Erythroblast (primary cell): ENCODE results near the gene MCRS1.

Experiments
- GATA1 ChIP-seq: IDR thresholded peaks from 2 replicates; pipeline ENCODE4 v1.6.1; 2011; ENCODE audit warnings: low read depth, mild to moderate bottlenecking, control low read depth, low read length, moderate library complexity
- POLR2A ChIP-seq: IDR thresholded peaks from 2 replicates; pipeline ENCODE4 v1.6.1; 2011; ENCODE audit warnings: mild to moderate bottlenecking, low read length

- TF ChIP-seq POLR2A (no peak), GATA1 (no peak)
Measured at GRCh38 chr12:49549735-49550692, 17.9 kb downstream of the MCRS1 start.
